Right forelimb (tissue), 1 donor: ENCODE data around the gene LIN28B.

Experiments
- DNase-seq: peaks from one replicate; pipeline ENCODE4 v3.0.0-alpha.2; 2018

LIN28B gene

GRCh38 chr6:105113422-105113821 is 156.5 kb downstream of the LIN28B start:
- DNase-seq, result no peak

- DNase-seq, result no peak
Observed at GRCh38 chr6:105116150-105116549, 159.2 kb downstream of the LIN28B start.

GRCh38 chr6:105120570-105120969 is 163.7 kb downstream of the LIN28B start:
- no peak for DNase-seq

GRCh38 chr6:105121981-105122380 is 165.1 kb downstream of the LIN28B start:
- DNase-seq, result no peak

- DNase-seq, result no peak
Observed at GRCh38 chr6:105122717-105123116, 165.8 kb downstream of the LIN28B start.
